BJ (cell line): ENCODE results near the gene SNRK. TPM values are rescaled to one million over a fixed set of nuclear protein-coding genes. Genes with fewer than 3 reads are reported as not detected.

ENCODE experiments used
- CTCF ChIA-PET: fragments of 350-600 bp; formaldehyde crosslinking; extraction: SDS; loops from one replicate; lab custom pipeline; 2021; ENCODE audit warnings: antibody characterized with exemption, inconsistent platforms; lab: Yijun Ruan, JAX
- POLR2A ChIA-PET: fragments of 300-600 bp; sonication (Branson Sonifier 250); formaldehyde crosslinking; extraction: SDS; loops from one replicate; lab custom pipeline; 2021; ENCODE audit warnings: antibody characterized with exemption; lab: Charles Lee
- DNase-seq: peaks from one replicate; pipeline ENCODE4 v3.0.0-alpha.2; 2011; ENCODE audit warnings: low read depth
- H3K27me3 ChIP-seq: 2 replicates; pipeline ENCODE4 v1.6.0; 2011; ENCODE audit warnings: low read length; ENCODE audit not compliant: control insufficient read depth, insufficient read depth
- H3K36me3 ChIP-seq: 2 replicates; pipeline ENCODE4 v1.5.1; 2011; ENCODE audit warnings: low read length; ENCODE audit not compliant: control insufficient read depth, insufficient read depth
- H3K4me3 ChIP-seq: 2 replicates; pipeline ENCODE4 v1.5.1; 2011; ENCODE audit warnings: low read depth, mild to moderate bottlenecking, control low read depth, low read length
- polyA plus RNA-seq: library from polyadenylated mRNA; depleted of rRNA; stranded (reverse); fragments of >200 nt; gene quantifications from 2 replicates; pipeline ENCODE4 v1.2.3, GENCODE V29; 2011
- TF ChIP-seq, protein P1 (sequence below): IDR thresholded peaks from 2 replicates; pipeline ENCODE4 v1.5.1; 2011; ENCODE audit warnings: low read depth, mild to moderate bottlenecking, control low read depth, inconsistent platforms, low read length, moderate library complexity; ENCODE audit not compliant: insufficient read depth

The SNRK gene
- polyA plus RNA-seq, 1 experiment = 11.5 TPM

DNA sequence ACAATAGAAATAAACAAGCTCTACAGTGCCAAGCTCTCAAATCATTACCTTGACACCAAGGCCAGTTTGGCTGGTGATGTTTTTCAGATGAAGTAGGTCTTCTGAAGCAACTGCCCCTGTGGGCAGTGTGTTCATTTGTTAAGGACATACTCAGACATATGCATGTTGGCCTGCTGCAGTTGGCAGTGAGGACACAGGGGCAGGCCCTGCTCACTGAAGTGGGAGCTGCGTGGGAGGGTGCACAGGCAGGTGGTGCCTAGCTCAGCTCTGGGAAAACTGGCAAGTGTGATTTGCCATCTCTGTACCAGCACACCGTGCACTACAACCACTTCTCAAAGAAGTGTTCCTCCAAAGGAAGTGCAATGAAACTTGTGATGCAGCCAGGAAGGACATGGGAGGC is 28.5 kb upstream of the SNRK start:
- ChIA-PET POLR2A (no interaction called here), CTCF (interaction anchor here (1.9 kb wide), 1 partner anchor 8 kb away, joined by 7 read pairs; no protein-coding TSS in a partner anchor)
- DNase-seq = no peak
- peaks cover 7% of the 10 kb centered on the region for H3K27me3 ChIP-seq
- TF ChIP-seq, protein P1, sequence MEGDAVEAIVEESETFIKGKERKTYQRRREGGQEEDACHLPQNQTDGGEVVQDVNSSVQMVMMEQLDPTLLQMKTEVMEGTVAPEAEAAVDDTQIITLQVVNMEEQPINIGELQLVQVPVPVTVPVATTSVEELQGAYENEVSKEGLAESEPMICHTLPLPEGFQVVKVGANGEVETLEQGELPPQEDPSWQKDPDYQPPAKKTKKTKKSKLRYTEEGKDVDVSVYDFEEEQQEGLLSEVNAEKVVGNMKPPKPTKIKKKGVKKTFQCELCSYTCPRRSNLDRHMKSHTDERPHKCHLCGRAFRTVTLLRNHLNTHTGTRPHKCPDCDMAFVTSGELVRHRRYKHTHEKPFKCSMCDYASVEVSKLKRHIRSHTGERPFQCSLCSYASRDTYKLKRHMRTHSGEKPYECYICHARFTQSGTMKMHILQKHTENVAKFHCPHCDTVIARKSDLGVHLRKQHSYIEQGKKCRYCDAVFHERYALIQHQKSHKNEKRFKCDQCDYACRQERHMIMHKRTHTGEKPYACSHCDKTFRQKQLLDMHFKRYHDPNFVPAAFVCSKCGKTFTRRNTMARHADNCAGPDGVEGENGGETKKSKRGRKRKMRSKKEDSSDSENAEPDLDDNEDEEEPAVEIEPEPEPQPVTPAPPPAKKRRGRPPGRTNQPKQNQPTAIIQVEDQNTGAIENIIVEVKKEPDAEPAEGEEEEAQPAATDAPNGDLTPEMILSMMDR = no peak
- H3K36me3 ChIP-seq = no peaks in the 10 kb centered on the region
- H3K4me3 ChIP-seq = no peak overlapping the region

DNA sequence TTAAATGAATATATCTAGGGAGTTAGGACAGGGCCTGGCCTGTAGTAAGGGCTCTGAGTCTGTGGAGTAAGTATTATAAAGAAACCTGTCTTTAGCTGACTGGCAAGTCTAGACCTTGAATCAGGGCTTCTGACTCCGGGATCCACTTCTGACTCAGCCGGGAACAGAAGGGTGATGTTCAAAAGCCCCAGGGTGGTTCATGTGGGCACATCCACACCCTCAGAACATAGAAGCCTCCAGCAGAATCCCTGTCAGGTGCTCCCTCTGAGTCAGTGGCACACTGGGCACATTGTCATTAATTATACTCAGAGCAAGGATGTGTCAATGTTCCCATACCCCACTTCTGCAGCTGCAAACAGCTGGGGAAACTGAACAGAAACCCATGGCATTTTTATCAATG is 26.7 kb upstream of the SNRK start:
- H3K27me3 ChIP-seq = peaks cover 7% of the 10 kb centered on the region
- H3K4me3 ChIP-seq = no peak overlapping the region
- DNase-seq = no peak
- TF ChIP-seq, protein P1 = no peak
- CTCF ChIA-PET = no interaction called here
- POLR2A ChIA-PET = no interaction called here
- no peaks in the 10 kb centered on the region for H3K36me3 ChIP-seq

DNA sequence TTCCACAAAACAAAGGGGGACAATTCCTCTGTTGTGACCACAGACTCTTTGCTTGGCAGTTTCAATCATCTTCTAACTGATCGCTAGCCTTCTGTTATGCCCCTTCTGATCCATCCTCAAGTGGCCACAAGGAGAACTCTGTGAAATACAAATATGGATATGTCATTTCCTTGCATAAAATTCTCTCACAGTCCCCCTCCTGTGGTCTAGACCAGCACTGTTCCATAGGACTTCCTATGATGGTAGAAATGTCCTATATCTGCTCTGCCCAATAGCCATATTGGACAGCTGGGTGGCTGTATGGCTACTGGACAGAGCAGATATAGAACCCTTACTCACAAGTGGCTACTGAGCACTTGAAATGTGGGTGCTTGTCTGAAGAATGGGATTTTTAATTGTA is 25.9 kb upstream of the SNRK start:
- Histone ChIP-seq H3K4me3 (no peak overlapping the region), H3K27me3 (peaks cover 5% of the 10 kb centered on the region), H3K36me3 (no peaks in the 10 kb centered on the region)
- TF ChIP-seq, protein P1 = no peak
- DNase-seq = no peak
- ChIA-PET POLR2A (no interaction called here), CTCF (no interaction called here)

DNA sequence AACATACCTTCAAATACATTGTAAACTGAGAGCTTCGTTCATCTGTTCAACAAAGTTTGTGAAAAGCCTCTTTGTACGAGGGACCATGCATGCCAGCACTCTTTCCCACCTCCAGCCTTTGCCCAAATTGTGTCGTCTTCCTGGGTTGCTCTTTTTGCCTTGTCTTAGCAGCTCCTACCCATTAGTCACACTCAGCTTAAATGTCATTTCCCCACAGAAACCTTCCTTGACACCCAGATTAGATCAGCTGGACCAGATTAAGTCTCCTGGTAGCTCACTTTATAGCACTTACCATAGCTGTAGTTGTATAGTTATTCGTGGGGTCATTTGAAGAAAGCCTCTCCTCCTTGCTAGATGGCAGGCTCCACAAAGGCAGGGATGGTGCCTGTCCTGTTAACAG is 24.1 kb upstream of the SNRK start:
- Histone ChIP-seq H3K27me3 (peaks cover 3% of the 10 kb centered on the region), H3K36me3 (no peaks in the 10 kb centered on the region), H3K4me3 (no peak overlapping the region)
- no peak for DNase-seq
- ChIA-PET POLR2A (no interaction called here), CTCF (no interaction called here)
- TF ChIP-seq, protein P1 = no peak

DNA sequence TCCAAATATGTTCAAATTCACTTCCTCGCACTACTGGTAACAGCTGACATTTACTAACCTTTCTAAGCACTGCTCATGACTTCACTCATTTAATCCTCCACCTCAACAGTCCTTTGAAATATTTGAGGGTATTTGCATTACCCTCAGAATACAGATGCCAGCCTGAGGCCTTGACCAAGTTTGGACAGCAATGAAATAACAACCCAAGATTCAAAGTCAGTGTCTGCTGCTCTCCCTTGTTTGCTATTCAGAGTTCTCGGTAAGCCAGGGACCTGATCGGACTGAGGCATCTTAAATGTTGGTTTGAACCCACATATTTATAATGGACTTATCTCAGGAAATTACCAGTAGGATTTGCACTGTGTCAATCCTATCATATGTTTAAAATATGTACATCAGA is 19.9 kb upstream of the SNRK start:
- Histone ChIP-seq H3K36me3 (no peaks in the 10 kb centered on the region), H3K27me3 (peaks cover 3% of the 10 kb centered on the region; the same call in 1 of the 2 replicates), H3K4me3 (no peak overlapping the region)
- ChIA-PET CTCF (interaction anchor here (0.6 to 2.2 kb wide), 4 partner anchors 8 to 20 kb away, joined by 3 to 7 read pairs (median 3); no protein-coding TSS in a partner anchor), POLR2A (no interaction called here)
- no peak for DNase-seq
- TF ChIP-seq, protein P1 = no peak
